Stimulated activated CD8-positive, alpha-beta memory T cell treated with anti-CD3 and anti-CD28 coated beads, Interleukin-2, amount 100 ng/mL, for 1 hour (primary cell): ENCODE results near the gene BICDL1.
"Not testable (repeated sequence)": the region's sequence is repeated elsewhere in the genome, so short reads cannot be mapped to it uniquely, and the experiment has no call there.

Experiments
- DNase-seq, 2 donors: peaks; one replicate each; pipeline ENCODE4 v3.0.0-alpha.2; 2020; ENCODE audit warnings: low read depth in 2 of 2

The BICDL1 gene, protein sequence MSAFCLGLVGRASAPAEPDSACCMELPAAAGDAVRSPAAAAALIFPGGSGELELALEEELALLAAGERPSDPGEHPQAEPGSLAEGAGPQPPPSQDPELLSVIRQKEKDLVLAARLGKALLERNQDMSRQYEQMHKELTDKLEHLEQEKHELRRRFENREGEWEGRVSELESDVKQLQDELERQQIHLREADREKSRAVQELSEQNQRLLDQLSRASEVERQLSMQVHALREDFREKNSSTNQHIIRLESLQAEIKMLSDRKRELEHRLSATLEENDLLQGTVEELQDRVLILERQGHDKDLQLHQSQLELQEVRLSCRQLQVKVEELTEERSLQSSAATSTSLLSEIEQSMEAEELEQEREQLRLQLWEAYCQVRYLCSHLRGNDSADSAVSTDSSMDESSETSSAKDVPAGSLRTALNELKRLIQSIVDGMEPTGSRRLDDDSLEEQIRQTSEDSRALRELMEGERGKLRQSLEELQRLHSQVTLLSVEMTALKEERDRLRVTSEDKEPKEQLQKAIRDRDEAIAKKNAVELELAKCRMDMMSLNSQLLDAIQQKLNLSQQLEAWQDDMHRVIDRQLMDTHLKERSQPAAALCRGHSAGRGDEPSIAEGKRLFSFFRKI

DNA sequence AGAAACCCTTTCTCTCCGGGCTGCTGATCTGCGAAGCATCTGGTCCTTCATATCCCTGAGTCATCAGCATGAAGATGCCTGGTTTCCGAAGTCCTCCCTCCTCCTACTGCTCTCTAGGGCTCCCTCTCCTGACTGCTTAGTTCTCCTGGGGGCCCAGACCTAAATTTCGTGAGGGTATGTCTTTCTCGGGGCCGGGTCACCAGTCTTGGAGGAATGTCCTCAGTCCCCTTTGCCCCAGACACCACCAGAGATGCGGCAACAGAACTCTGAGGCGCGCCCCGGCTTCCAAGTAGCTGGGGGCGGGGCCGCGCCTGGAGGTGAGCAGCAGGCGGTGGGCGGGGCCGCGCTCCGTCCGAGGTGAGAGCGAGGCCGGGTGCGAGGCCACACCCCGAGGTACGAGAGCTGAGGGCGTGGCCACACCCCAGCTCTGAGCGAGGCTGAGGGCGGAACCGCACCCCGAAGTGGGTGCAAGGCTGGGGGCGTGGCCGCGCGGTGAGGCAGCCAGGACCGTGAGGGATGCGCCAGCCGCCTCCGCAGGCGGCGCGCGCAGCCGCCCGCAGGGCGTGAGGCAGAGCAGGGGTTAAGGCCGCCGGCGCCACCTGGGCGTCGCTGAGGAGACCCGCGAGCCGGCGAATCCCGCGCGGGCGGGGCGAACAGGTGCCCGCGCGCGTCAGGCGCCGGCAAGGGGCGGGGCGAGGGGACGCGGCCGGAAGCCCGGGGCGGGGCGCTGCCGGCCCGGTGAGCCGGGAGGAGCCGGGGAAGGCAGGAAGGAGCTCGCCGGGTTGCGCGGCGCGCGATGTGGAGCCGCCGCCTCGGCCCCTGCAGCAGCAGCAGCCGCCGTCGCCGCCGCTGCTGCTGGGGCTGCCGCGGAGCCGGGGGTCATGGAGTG, at the start of gene BICDL1:
TSS of gene BICDL1 (plus strand) at position 765 of the 889 bp plus-strand sequence. CDS start 633 bp downstream, outside the sequence.
- DNase-seq, result peak; percentile 92 to 97

DNA sequence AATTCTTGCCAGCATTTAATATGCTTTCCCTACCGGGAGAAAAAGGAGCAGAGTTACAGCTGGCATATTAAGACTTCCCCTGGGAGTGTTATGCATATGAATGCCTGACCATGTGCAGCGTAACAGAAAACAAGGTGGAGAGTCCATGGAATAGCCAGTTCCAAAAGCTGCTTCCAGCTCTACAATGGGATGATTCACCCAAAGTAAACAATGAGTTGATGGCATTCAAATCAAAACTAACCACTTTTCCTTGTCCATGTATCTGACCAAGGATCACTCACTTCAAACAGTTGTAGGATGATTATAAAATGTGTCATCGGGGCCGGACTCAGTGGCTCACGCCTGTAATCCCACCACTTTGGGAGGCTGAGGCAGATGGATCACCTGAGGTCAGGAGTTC, 48.1 kb upstream of the BICDL1 start:
- no peak for DNase-seq

DNA sequence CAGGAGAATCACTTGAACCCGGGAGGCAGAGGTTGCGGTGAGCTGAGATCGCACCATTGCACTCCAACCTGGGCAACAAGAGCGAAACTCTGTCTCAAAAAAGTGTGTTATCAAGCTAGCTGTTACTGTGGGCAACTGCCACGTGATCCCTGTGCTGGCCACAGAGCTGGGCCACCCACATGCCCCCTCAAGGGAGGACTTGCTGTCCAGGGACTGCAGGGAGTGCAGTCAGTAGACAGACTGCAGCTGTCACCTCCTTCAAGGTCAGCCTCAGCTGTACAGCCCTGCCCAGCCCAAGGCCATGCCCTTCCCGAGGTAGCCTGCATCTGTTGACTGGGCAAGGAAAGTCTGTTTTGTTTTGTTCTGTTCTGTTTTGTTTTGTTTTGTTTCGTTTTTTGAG, 46.6 kb upstream of the BICDL1 start:
- no peak for DNase-seq

DNA sequence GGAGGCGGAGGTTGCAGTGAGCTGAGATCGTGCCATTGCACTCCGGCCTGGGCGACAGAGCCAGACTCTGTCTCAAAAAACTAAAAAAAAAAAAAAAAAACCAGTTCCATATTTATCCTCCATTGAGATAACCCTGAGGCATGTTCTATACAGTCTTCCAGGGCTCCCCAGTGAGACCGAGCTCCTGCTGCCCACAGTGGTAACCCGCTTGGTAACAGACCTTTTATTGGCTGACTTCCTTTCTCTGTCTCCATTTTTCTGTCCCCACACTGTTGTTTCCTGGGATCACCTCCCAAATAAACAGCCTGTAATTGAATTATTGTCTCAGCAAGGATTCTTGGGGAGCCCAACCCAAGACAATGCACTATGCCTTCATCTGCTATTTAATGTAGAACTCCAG, 42.8 kb upstream of the BICDL1 start:
- DNase-seq, result no peak

DNA sequence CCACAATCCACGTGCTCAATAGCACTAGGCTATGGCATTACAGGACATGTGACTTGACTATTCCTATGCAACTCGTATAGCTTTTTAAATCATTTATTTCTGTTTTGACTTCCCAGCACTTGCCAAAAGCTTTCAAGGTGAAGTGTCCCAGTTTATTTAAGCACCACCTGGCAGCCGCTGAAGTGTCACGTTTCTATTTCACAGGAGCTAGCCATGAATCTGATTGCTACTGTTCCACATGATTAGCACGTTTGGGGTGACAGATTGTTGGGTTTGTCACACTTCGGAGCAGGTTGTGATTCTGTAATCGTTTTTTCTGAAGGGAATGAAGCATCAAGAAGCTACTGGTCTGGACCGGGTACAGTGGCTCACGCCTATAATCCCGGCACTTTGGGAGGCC, 39.9 kb upstream of the BICDL1 start:
- DNase-seq, result no peak

GRCh38 chr12:119949594-119949993, 39.4 kb upstream of the BICDL1 start:
- DNase-seq, result no peak

DNA sequence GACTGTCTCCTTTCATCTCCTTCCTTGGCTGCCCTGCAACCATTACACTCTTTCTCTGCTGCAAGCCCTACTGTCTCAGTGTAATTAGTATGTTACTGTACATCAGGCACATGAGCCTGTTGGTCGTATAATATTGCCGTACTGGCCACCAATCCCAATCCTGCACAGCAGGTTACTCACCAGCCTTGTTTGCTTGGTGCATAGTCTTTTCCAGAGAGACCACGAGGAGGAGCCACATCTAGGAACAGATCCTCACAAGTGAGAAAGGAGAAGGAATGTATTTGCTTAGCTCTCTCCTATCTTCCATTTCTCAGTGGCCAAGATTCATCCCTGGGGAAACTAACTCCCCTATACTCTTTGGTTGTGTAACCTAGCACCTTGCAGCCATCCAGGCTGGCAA, 33.0 kb upstream of the BICDL1 start:
- no peak for DNase-seq

DNA sequence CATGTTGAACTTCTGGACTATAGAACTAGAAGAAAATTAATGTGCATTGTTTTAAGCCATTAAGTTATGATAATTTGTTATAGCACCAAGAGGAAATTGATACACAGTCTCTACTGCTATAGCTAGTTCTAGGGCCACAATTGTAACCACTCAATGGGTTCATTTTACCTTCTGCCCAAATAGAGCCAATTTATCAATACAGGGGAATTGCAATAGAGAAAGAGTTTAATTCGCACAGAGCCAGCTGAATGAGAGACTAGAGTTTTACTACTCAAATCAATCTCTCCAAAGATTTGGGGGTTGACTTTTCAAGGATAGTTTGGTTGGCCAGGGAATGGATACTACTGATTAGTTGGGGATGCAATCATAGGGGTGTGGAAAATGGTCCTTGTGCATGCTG, 31.9 kb upstream of the BICDL1 start:
- DNase-seq, result no peak

GRCh38 chr12:119959435-119959834, 29.6 kb upstream of the BICDL1 start:
- DNase-seq, result no peak

- no peak for DNase-seq
These were observed 24.9 kb upstream of the BICDL1 start for GRCh38 chr12:119964123-119964522.

DNA sequence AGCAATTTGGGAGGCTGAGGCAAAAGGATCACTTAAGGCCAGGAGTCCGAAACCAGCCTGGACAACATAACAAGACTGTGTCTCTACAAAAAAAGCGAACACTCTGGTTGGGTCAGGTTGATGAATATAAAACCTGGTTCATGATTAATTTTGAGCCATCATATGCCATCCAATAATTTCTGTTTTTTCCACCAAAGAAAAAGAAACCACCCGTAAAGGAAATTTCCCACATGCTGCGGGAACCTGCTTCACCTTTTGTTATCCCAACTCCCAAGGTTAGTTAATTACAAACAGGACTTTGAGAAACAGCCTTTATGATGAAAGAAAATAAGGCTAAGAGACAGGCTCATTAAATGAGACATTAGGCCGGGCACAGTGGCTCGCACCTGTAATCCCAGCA, 24.1 kb upstream of the BICDL1 start:
- DNase-seq, result no peak

DNA sequence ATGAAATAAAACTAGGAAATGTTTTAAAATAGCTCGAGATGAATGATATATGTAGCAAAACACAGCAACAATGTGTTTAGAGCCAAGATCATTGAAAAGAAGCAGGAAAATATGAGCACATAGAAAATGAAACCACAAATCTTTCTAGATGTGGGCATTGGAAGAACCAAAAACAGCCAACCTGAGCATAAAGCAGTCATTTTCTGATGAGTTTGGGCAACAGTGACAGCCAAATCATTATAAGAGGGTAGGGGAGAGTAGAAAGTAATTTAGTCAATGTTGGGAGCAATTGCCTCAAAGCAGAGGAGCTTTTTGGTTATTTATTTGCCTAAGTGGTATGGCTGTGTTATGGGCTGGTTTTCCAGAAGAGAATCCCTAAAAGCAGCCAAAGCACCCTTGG, 8.8 kb upstream of the BICDL1 start:
- no peak for DNase-seq

- not testable (repeated sequence) for DNase-seq
These were observed 8.3 kb upstream of the BICDL1 start for GRCh38 chr12:119980702-119981101.

DNA sequence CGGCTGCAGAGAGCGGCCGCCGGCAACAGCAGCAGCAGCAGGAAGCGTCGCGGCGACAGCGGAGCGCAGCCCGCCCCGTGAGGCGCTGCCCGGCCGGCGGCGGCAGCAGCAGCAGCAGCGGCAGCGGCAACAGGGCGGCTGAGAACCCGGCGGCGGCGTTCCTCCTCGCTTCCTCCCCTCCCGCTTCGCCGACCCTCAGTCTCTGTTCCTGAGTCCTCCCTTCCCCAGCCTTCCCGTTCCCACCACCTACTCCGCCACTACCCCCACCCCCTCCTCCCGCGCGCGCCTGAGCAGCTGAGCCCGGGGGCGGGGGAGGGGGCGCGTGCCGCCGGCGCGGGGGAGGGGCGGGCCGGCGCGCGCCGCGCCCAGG, 310 bp downstream of the BICDL1 start:
- DNase-seq, result no peak

- DNase-seq, result peak; percentile 37 to 51
These were observed 820 bp downstream of the BICDL1 start for GRCh38 chr12:119989731-119990381.

GRCh38 chr12:119990382-119990874, 1.4 kb downstream of the BICDL1 start:
- DNase-seq, result no peak

DNA sequence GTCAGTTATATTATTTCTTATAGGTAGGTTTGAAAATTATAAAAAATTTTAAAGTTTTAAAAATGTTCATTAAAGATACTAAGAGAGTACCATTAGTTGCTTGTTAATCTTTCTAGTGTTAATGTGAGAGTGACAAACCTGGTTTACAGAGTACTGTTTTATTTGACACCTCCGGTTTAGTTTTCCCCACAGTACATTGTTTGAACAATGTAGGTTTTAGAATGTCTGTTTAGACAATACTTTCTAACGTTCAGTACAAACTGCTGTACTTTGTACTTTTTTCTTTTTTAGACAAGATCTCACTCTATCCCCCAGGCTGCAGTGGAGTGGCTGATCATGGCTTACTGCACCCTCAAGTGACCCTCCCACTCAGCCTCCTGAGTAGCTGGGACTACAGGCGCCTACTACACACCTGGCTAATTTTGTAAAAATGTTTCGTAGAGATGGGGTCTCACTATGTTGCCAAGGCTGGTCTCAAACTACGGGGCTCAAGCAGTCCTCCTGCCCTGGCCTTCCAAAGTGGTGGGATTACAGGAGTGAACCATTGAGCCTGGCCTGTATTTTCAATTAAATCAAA, 3.2 kb downstream of the BICDL1 start:
- DNase-seq, result no peak

DNA sequence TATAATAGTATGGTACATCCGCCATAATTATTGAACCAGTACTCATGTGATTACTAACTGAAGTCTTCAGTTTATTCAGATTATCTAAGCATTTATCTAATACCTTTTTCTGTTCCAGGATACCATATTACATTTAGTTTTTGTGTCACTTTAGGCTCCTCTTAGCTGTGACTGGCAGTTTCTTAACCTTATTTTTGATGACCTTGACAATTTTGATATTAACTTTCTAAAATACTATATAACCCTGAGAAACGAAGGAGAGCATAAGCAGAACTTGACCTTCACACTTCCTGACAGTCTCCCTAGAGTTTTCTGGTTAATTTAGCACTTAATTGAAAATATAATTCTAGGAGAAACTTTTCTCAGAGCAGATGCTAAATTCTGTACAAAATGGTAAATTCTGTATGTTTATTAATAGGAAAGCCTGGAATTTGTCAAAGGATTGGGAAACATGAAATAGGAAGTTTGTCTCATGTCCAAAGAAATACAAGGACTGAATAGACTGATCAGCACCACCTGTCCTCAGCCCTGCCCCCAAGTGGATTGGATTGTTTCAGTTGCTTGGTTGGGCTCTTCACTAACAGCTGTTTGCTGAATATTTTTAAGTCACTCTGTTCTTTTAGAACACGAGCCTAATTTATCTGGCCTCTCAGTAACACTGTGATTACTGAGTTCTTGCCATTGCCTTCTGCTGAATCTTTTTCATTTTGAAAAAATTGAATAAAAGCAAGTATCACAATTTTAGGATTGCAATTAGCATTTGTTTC, 6.0 kb downstream of the BICDL1 start:
- no peak for DNase-seq

GRCh38 chr12:119996417-119996816, 7.4 kb downstream of the BICDL1 start:
- no peak for DNase-seq

DNA sequence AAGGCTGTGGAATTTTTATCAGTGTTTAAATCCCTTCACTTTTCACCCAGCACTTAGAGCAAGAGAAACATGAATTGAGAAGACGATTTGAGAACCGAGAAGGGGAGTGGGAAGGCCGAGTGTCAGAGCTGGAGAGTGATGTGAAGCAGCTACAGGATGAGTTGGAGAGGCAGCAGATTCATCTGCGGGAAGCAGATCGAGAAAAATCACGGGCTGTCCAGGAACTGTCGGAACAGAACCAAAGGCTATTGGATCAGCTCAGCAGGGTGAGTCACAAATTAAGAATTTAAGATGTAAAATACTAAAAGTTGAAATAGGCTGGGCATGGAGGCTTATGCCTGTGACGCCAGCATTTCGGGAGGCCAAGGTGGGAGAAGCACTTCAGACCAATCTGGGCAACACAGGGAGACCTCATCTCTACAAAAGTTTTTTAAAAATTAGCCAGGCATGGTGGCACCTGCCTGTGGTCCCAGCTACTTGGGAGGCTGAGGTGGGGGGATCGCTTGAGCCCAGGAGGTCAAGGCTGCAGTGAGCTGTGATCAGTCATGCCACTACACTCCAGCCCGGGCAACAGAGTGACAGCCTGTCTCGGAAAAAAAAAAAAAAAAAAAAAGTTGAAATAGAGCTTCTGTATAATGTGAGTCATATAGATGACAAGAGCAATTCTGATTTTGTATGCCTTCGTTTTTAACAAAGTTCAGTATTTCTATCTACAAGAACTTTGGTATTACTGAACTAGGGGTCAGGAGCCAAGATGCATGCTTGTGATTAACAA, 9.6 kb downstream of the BICDL1 start:
- no peak for DNase-seq
